IgD-negative memory B cell (primary cell): ENCODE results near the gene CTAGE15. TPM values are rescaled to one million over a fixed set of nuclear protein-coding genes. Genes with fewer than 3 reads are reported as not detected.
"Not testable (repeated sequence)": the region's sequence is repeated elsewhere in the genome, so short reads cannot be mapped to it uniquely, and the experiment has no call there.

Experiments
- H3K27ac Mint-ChIP-seq, 3 donors: one replicate each; pipeline ENCODE4 v1.8.0; 2020 to 2022; ENCODE audit warnings: mild to moderate bottlenecking in 3 of 3, mixed read lengths in 3 of 3, moderate library complexity in 1 of 3
- H3K27me3 Mint-ChIP-seq: one replicate; pipeline ENCODE4 v1.8.0; 2021; ENCODE audit warnings: mixed read lengths
- H3K36me3 Mint-ChIP-seq: one replicate; pipeline ENCODE4 v1.8.0; 2020; ENCODE audit warnings: mild to moderate bottlenecking, mixed read lengths
- H3K4me1 Mint-ChIP-seq, 3 donors: one replicate each; pipeline ENCODE4 v1.8.0; 2020 to 2022; ENCODE audit warnings: mixed read lengths in 3 of 3, mild to moderate bottlenecking in 1 of 3
- H3K4me3 Mint-ChIP-seq, 4 donors: one replicate each; pipeline ENCODE4 v1.8.0; 2020 to 2022; ENCODE audit warnings: mild to moderate bottlenecking in 4 of 4, mixed read lengths in 4 of 4, moderate library complexity in 3 of 4
- H3K9me3 Mint-ChIP-seq, 3 donors: one replicate each; pipeline ENCODE4 v1.8.0; 2020 to 2021; ENCODE audit warnings: mixed read lengths in 3 of 3, mild to moderate bottlenecking in 1 of 3
- polyA plus RNA-seq: library from polyadenylated mRNA; unstranded; fragments of 300-500 nt; fragmentation: Illumina TruSeq; gene quantifications from one replicate; pipeline ENCODE4 v1.2.3, GENCODE V29; 2021

CTAGE15 gene, protein sequence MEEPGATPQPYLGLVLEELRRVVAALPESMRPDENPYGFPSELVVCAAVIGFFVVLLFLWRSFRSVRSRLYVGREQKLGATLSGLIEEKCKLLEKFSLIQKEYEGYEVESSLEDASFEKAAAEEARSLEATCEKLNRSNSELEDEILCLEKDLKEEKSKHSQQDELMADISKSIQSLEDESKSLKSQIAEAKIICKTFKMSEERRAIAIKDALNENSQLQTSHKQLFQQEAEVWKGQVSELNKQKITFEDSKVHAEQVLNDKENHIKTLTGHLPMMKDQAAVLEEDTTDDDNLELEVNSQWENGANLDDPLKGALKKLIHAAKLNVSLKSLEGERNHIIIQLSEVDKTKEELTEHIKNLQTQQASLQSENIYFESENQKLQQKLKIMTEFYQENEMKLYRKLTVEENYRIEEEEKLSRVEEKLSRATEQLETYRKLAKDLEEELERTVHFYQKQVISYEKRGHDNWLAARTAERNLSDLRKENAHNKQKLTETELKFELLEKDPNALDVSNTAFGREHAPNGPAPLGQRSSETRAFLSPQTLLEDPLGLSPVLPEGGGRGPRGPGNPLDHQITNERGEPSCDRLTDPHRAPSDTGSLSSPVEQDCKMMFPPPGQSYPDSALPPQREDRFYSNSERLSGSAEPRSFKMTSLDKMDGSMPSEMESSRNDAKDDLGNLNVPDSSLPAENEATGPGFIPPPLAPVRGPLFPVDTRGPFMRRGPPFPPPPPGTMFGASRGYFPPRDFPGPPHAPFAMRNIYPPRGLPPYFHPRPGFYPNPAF
- polyA plus RNA-seq: 0.50 TPM

DNA sequence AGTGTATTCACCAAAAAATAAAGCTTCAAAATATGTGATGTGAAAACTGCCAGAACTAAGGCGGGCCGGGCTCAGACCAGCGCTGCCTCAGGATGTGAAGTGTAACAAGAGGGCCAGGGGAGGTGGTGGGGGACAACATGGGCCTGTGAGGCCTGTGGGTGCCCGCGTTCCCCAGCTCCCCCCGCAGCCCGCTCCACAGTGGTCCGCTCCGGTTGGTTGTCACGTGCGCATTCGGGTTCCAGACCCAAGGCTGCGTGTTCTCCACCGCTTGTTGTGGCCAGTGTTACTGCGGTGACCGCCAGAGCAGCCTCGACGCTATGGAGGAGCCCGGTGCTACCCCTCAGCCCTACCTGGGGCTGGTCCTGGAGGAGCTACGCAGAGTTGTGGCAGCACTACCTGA is at the start of gene CTAGE15:
CTAGE15 (plus strand) TSS at position 301 of the 400 bp plus-strand sequence; CDS start at position 318, 17 bp downstream.
- H3K4me3 Mint-ChIP-seq, H3K4me1 Mint-ChIP-seq, H3K27ac Mint-ChIP-seq, H3K9me3 Mint-ChIP-seq, H3K27me3 Mint-ChIP-seq, H3K36me3 Mint-ChIP-seq: not testable (repeated sequence)

DNA sequence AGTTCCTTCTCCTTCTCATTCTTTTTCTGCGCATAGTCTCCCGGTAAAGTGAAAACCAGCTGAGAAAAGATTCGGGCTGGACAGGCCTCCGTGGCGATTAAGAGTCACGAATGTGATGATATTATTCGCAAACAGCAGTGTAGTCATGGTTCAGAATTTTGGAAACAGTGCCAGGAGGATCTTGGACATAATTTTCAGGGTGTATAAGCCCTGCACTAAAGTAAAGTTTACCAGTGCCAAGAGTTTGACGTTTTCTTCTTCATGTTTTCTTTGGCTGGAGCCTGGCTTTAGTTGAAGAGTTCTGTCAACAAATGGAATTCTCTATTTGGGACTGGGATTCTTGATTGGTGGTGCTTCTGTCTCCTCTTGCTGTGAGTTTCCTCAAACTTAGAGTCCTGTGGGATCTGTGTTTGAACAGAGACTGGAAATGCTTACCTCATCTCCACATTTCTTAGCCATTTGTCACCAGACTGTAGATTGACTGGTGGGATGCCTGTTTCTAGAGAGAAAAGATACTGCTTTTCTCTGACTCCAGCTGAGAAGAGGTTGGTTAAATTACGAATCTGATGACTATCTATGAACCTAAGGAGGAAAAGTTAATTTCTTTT is 49.2 kb upstream of the CTAGE15 start:
- not testable (repeated sequence) for H3K9me3 Mint-ChIP-seq, H3K36me3 Mint-ChIP-seq, H3K27ac Mint-ChIP-seq, H3K27me3 Mint-ChIP-seq, H3K4me3 Mint-ChIP-seq, H3K4me1 Mint-ChIP-seq

DNA sequence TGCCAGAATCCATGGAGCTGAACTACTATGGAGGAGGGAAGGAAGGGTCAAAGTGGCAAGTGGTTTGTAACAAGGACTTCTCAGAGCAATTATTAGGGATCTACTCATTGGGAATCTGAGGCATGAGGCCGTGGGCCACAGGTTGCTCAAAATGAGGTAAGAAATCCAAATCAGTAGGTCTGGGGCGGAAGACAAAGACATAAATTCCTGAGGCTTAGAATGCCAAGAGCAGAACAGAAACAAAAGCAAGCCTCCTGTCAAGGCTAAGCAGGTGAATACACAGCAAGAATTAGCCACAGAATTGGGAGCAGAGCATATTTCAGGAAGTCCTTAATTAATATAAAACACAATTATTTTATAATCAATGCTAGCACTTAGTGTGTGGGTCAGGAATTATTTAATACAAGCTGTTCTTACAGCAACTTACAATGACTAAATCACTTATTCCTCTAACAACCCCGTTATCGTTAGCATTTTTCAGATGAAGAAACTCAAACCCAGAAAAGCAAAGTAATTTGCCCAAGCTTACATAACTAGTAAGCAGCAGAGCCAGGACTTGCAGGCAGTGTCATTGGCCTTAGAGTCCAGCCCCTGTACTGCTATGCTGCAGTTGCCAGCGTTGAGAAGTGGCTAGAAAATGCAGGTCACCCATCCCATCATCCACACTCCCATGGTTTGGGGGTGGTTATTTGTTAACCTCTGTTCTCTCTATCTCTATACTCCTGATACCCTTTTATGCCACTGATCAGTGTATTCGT is 40.3 kb upstream of the CTAGE15 start:
- H3K27ac Mint-ChIP-seq: not testable (repeated sequence)

DNA sequence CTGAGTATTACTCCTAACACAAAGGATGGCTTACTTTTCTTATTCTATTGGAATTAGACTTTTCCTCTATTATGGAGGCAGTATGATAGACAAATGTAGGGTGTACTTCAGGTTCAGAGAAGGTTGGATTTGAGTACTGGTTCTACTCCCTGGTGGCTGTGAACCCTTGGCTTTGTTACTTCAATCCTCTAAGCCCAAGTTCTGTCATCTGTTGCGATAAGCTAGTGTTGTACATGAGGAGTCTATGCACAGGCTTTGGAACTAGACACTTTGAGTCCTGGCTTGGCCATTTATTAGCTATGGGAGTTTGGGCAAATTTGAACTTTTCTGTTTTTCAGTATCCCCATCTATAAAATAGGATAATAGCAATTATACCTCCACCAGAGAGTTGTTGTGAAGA is 39.7 kb upstream of the CTAGE15 start:
- not testable (repeated sequence) for H3K4me3 Mint-ChIP-seq, H3K4me1 Mint-ChIP-seq, H3K27me3 Mint-ChIP-seq, H3K36me3 Mint-ChIP-seq, H3K27ac Mint-ChIP-seq, H3K9me3 Mint-ChIP-seq

More for the DNA sequence above, 40.3 kb upstream of the CTAGE15 start:
- not testable (repeated sequence) for H3K9me3 Mint-ChIP-seq, H3K36me3 Mint-ChIP-seq, H3K4me3 Mint-ChIP-seq, H3K4me1 Mint-ChIP-seq, H3K27me3 Mint-ChIP-seq

DNA sequence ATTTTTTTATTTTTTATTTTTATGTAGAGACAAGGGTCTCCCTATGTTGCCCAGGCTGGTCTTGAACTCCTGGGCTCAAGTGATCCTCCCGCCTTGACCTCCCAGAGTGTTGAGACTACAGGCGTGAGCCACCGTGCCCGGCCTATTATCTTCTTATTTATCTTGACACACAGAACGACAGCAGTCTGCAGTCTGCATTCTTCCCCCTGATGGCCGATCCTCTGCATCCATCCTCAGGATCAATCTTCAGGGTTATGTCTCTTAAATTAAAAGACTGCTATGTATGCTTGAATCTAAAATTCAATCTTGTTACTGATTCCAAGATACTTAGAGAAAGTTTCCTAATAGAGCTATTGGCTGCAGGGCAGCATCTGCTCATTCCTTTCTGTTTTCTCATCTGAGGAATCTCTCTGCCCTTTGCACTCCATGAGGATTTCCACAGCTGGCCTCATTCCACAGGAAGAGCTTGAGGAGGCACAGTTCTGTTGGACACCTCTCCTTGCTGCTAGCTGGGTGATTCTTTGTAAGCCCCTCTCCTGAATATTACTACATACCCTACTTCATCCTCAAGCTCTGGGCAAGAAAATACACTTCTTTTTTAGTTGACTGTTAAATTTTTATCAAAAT is 38.3 kb upstream of the CTAGE15 start:
- H3K27me3 Mint-ChIP-seq, H3K9me3 Mint-ChIP-seq, H3K36me3 Mint-ChIP-seq, H3K4me3 Mint-ChIP-seq, H3K4me1 Mint-ChIP-seq, H3K27ac Mint-ChIP-seq: not testable (repeated sequence)

DNA sequence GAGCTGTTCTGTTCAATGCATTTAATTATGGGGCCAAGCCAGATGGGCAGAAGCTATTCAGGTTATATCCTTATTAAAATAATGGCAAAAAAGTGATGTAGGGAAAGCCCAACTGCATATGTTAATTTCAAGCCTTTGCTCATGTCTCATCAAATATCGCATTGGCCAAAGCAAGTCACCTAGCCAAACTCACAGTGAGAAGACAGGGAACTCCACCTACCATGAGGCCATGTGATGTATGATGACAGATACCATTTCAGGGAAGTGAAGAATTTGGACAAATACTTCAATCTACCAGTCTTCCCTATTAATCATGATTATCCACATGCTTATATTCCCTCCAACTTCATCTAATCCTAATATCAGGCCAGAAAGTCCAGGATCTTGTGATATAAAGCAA is 35.2 kb upstream of the CTAGE15 start:
- H3K36me3 Mint-ChIP-seq, H3K4me1 Mint-ChIP-seq, H3K27me3 Mint-ChIP-seq, H3K27ac Mint-ChIP-seq, H3K9me3 Mint-ChIP-seq, H3K4me3 Mint-ChIP-seq: not testable (repeated sequence)

DNA sequence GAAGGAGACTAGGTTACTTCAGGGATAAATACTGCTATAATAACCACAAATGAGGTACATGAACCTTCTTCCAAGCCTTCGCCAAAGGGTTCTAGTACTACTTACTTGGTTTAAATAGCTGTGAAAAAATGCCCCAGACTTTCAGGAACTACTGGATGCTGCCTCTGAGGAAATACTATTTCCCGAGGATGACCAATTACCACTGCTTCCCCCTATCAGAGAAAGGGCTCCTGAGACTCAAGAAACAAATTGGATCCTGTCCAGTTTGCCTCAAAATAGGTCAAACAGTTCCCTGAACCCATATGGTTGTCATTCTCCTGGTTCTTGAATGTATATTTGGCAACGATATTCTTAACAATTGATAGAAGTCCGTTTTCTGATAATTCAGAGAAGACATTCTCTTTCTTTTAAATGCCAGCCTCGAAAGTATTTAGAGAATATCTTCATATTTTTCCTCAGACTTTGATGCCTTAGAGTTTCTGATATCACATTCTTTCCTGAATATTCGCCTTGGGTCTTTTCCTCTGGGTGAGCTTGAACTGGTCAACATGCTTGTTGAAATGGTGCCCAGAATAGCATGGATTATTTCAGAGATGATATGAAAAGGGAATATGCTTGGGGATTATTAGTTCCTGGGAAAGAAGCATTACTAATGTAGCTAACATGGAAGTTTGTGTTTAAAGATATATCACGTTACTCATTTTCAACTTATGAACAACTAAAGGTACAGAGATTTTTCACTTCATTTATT is 28.1 kb upstream of the CTAGE15 start:
- H3K27me3 Mint-ChIP-seq, H3K9me3 Mint-ChIP-seq, H3K27ac Mint-ChIP-seq, H3K4me3 Mint-ChIP-seq, H3K36me3 Mint-ChIP-seq, H3K4me1 Mint-ChIP-seq: not testable (repeated sequence)

DNA sequence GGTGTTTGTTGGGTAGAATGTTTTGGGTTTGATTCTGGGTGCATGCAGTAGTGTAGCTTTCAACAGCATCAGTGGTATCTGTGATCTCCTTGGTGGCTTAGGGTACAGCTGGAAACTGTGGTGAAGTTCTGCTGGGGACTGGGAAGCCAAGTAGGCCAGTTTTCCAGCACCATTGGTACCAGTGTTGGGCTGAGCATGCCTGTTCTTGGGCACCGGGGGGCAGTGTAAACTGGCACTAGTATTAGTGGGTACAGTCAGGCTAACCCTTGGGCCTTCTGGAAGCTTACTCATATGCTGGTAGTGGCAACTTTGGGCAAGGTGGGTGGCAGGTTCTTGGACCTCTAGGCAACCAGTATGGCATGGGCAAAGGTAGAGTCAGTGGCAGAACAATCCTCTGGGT is 15.6 kb upstream of the CTAGE15 start:
- not testable (repeated sequence) for H3K4me1 Mint-ChIP-seq, H3K36me3 Mint-ChIP-seq, H3K27me3 Mint-ChIP-seq, H3K4me3 Mint-ChIP-seq, H3K9me3 Mint-ChIP-seq, H3K27ac Mint-ChIP-seq

DNA sequence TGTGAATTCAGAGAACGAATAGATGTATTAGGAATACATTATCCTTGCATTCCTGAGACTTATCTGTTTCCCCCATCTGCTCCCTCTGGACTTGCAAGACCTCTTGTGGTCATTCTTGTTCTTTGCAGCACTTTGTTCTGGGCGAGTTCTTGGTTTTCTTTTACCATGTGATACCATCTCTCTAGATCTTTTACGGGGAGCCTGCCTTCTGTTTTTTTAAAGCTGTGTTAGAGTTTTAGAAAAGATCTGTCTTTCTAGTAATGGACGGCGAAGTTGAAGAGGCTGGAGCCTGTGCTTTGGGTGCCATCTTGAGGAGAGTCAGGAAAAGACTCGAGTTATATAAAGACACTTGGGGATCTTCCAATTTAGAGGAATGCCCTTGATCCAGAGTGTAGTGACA is 8.3 kb upstream of the CTAGE15 start:
- H3K9me3 Mint-ChIP-seq, H3K4me3 Mint-ChIP-seq, H3K27me3 Mint-ChIP-seq, H3K36me3 Mint-ChIP-seq, H3K27ac Mint-ChIP-seq, H3K4me1 Mint-ChIP-seq: not testable (repeated sequence)

DNA sequence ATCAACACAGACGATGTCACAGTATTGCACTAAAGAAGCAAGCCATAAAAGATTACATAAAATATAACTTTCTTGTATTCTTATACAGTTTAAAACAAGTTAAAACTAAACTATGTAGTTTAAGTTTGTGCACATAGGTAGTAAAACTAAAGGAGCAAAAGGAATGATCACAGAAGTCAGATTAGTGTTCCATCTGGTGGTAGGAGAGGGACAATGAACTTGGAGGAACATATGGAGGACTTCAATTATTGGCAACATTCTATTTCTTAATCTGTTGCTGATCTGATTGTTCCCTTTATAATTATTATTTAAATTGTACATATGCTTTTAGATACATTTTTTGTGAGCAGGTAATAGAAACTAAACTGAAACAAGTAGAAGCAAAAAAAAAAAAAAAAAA is 5.6 kb upstream of the CTAGE15 start:
- H3K4me3 Mint-ChIP-seq, H3K4me1 Mint-ChIP-seq, H3K9me3 Mint-ChIP-seq, H3K27ac Mint-ChIP-seq, H3K36me3 Mint-ChIP-seq, H3K27me3 Mint-ChIP-seq: not testable (repeated sequence)

DNA sequence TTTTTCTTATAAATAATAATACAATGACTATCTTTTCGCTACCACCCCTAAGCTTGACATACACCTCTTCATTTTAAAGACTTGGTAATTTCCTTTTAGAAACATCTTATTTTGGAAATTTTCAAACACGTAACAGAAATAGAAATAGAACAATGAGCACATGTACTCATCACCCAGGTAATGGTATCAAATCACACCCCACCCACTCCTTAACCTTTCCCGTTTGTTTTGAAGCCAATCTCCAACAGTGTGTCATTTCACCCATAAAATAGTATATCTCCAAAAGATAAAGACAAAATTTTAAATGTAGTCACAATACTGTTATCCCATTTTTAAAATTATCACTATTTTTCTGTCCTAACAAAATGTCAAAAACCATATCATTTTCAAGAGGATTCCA is 16.6 kb downstream of the CTAGE15 start:
- H3K36me3 Mint-ChIP-seq, H3K27ac Mint-ChIP-seq, H3K27me3 Mint-ChIP-seq, H3K4me3 Mint-ChIP-seq, H3K9me3 Mint-ChIP-seq, H3K4me1 Mint-ChIP-seq: not testable (repeated sequence)

DNA sequence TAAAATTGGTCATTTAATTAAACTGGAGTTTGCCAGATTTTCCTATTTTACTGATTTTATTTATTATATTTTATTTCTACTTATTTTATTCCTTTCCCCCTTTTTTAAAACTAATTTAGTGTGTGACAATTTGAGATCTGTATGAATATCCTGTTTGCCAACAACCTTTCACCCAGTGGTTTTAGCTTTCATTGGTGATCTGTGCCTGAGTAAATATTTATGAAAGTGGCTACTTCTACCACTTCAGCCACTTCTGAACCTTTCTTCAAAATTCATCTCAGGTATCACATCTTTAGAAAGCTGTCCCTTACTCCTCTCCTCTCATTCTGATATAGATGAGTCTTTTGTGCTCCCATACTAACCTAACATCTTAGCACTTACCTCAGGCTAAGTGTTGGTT is 18.3 kb downstream of the CTAGE15 start:
- not testable (repeated sequence) for H3K27me3 Mint-ChIP-seq, H3K9me3 Mint-ChIP-seq, H3K4me1 Mint-ChIP-seq, H3K4me3 Mint-ChIP-seq, H3K36me3 Mint-ChIP-seq, H3K27ac Mint-ChIP-seq

DNA sequence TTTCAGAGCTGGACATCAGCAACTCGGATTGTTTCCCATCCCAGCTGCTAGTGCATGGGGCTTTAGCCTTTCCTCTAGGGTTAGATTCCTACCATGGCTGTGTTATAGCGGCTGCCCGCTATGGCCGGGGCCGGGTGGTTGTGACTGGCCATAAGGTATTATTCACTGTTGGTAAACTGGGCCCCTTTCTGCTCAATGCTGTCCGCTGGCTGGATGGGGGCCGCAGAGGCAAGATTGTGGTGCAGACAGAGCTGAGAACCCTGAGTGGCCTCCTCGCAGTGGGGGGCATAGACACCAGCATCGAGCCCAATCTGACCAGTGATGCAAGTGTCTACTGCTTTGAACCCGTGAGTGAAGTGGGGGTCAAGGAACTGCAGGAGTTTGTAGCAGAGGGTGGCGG is 26.5 kb downstream of the CTAGE15 start:
- not testable (repeated sequence) for H3K36me3 Mint-ChIP-seq, H3K4me3 Mint-ChIP-seq, H3K27ac Mint-ChIP-seq, H3K9me3 Mint-ChIP-seq, H3K27me3 Mint-ChIP-seq, H3K4me1 Mint-ChIP-seq

DNA sequence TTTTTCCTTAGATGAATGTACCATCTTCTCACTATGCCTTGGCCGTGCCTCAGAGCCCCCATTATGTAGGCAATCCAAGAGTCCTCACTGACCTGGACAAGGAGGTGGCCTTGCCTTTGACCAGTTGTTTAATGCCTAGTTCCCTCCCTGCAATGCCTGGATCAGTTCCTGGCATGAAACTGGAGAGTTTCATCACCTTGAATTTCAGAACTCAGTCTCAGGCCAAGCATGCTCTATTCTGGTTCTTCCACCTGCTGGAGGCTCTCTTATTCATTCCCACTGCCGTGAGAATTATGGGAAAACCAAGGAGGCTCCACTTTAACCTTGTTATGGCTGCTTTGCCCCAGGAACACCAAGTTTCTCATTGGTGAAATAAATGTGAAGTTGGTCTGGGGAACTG is 31.9 kb downstream of the CTAGE15 start:
- not testable (repeated sequence) for H3K27ac Mint-ChIP-seq, H3K27me3 Mint-ChIP-seq, H3K4me3 Mint-ChIP-seq, H3K36me3 Mint-ChIP-seq, H3K9me3 Mint-ChIP-seq, H3K4me1 Mint-ChIP-seq

DNA sequence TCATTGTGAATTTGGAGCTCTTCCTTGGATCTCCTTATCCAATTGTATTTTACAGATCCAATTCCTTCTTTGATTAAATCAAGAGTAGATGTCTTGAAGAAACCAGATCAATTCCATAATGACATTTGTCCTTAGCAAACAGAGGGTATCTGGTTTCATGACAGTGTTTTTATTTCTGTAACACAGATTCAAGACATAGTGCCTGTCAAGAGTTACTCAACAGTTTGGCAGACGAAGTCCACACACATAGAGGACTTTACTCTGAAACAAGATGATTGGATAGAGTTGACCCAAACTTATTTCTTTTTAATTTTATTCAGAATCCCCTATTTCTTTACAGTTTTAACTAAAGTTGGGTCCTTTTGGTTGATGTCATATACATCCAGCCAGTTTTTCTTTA is 34.5 kb downstream of the CTAGE15 start:
- H3K4me3 Mint-ChIP-seq, H3K27me3 Mint-ChIP-seq, H3K9me3 Mint-ChIP-seq, H3K4me1 Mint-ChIP-seq, H3K36me3 Mint-ChIP-seq, H3K27ac Mint-ChIP-seq: not testable (repeated sequence)
